Calu3 (cell line): ENCODE measurements around the gene ELF1. TPM values are rescaled to one million over a fixed set of nuclear protein-coding genes. Genes with fewer than 3 reads are reported as not detected.
A peak's percentile ranks its signal among the peaks of the same experiment; 100 is the strongest.
"Not testable (repeated sequence)": the region's sequence is repeated elsewhere in the genome, so short reads cannot be mapped to it uniquely, and the experiment has no call there.

ENCODE experiments used
- BruUV-seq: library from RNA; stranded (reverse); fragments of 400-500 nt; replicated peaks from 2 replicates; lab custom pipeline; 2021; lab: Mats Ljungman, UMichigan
- CTCF ChIA-PET: fragments of 300-600 bp; sonication (Branson Sonifier 250); formaldehyde crosslinking; loops from one replicate; lab custom pipeline; 2022; ENCODE audit warnings: antibody characterized with exemption; lab: Charles Lee
- DNase-seq: peaks from one replicate; pipeline ENCODE4 v3.0.0; 2022
- H3K27ac Mint-ChIP-seq: one replicate; pipeline ENCODE4 v1.8.0; 2022; ENCODE audit warnings: mixed read lengths; ENCODE audit not compliant: unreplicated experiment
- H3K27me3 Mint-ChIP-seq: one replicate; pipeline ENCODE4 v1.8.0; 2022; ENCODE audit warnings: mixed read lengths; ENCODE audit not compliant: unreplicated experiment
- H3K36me3 Mint-ChIP-seq: one replicate; pipeline ENCODE4 v1.8.0; 2022; ENCODE audit warnings: mild to moderate bottlenecking, moderate library complexity, mixed read lengths; ENCODE audit not compliant: insufficient read depth, unreplicated experiment
- H3K4me1 Mint-ChIP-seq: one replicate; pipeline ENCODE4 v1.8.0; 2022; ENCODE audit warnings: mild to moderate bottlenecking, low read depth, mixed read lengths; ENCODE audit not compliant: unreplicated experiment
- H3K4me3 Mint-ChIP-seq: one replicate; pipeline ENCODE4 v1.8.0; 2022; ENCODE audit warnings: mild to moderate bottlenecking, low read depth, moderate library complexity, mixed read lengths; ENCODE audit not compliant: unreplicated experiment
- H3K9me3 Mint-ChIP-seq: one replicate; pipeline ENCODE4 v1.8.0; 2022; ENCODE audit warnings: low read depth, mixed read lengths; ENCODE audit not compliant: unreplicated experiment
- intact Hi-C: fragments of 100-400 bp; cut with micrococcal nuclease; formaldehyde crosslinking; loops from one replicate; pipeline ENCODE4 v1.10.0; 2022; ENCODE audit not compliant: unreplicated experiment
- total RNA-seq: library from RNA; stranded (reverse); gene quantifications from 2 replicates; pipeline ENCODE4 v1.2.3, GENCODE V29; 2022
- TF ChIP-seq, protein P1 (sequence below): fragments of 200-600 bp; IDR thresholded peaks from one replicate; pipeline ENCODE4 v1.8.0; 2022; ENCODE audit warnings: antibody characterized with exemption; ENCODE audit not compliant: unreplicated experiment

ELF1 gene
- total RNA-seq, 1 experiment from 2014 or later: 63.5 TPM

DNA sequence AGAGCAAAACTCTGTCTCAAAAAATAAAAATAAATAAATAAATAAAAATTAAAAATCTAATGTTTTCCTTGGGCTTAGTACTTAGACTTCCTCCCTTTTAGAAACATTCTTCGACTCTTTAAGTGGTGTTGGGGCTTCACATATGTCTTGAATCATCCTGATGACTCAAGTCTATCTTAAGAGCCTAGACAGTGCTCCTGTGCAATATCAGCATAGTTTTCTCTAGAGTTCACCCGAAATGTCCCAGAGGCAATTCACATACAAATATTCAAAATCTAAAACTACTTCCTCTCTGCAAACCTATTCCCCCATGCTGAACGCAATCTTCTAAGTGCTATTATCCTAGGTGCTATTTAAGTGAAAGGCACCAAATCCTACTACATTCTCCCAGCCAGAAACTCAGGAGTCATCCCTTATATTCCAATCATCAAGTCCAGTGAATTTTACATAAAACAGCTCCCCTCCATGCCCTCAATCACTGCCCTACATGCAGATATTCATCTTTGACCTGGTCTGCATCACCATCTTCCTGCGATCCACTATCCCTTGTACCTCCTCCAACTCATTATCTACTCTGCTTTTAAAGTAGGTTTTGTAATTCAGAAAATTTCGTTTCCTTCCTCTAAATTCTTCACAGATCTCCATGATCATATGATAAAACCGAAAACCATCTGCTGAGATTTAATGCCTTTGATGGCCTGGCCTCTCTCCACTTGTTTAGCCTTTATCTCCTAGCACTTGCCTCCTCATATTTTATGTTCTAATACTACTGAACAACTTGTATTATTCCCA is 102.7 kb downstream of the ELF1 start:
- Mint-ChIP-seq H3K27ac (no peak overlapping the region), H3K27me3 (no peaks in the 10 kb centered on the region), H3K4me1 (peaks cover 37% of the 10 kb centered on the region), H3K9me3 (no peaks in the 10 kb centered on the region), H3K36me3 (peaks cover 13% of the 10 kb centered on the region), H3K4me3 (no peak overlapping the region)
- TF ChIP-seq, protein P1, sequence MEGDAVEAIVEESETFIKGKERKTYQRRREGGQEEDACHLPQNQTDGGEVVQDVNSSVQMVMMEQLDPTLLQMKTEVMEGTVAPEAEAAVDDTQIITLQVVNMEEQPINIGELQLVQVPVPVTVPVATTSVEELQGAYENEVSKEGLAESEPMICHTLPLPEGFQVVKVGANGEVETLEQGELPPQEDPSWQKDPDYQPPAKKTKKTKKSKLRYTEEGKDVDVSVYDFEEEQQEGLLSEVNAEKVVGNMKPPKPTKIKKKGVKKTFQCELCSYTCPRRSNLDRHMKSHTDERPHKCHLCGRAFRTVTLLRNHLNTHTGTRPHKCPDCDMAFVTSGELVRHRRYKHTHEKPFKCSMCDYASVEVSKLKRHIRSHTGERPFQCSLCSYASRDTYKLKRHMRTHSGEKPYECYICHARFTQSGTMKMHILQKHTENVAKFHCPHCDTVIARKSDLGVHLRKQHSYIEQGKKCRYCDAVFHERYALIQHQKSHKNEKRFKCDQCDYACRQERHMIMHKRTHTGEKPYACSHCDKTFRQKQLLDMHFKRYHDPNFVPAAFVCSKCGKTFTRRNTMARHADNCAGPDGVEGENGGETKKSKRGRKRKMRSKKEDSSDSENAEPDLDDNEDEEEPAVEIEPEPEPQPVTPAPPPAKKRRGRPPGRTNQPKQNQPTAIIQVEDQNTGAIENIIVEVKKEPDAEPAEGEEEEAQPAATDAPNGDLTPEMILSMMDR: no peak
- CTCF ChIA-PET: no interaction called here
- no peak for DNase-seq
- BruUV-seq: no TSS peak
- intact Hi-C loops: no loop called here

GRCh38 chr13:40914863-40915262 is 104.3 kb downstream of the ELF1 start:
- H3K27me3 Mint-ChIP-seq, H3K9me3 Mint-ChIP-seq, BruUV-seq, CTCF ChIA-PET, intact Hi-C loops, H3K4me3 Mint-ChIP-seq, H3K36me3 Mint-ChIP-seq, H3K27ac Mint-ChIP-seq, DNase-seq: not testable (repeated sequence)
- peaks cover 38% of the 10 kb centered on the region for H3K4me1 Mint-ChIP-seq

- CTCF ChIA-PET: no interaction called here
- Mint-ChIP-seq H3K27ac (peak overlapping the region; percentile 78), H3K4me3 (no peak overlapping the region), H3K27me3 (no peaks in the 10 kb centered on the region), H3K4me1 (peaks cover 36% of the 10 kb centered on the region), H3K36me3 (no peaks in the 10 kb centered on the region), H3K9me3 (no peaks in the 10 kb centered on the region)
- DNase-seq: no peak
- TF ChIP-seq, protein P1: no peak
- intact Hi-C loops: no loop called here
- no TSS peak for BruUV-seq
Measured at GRCh38 chr13:40911341-40911740, 107.8 kb downstream of the ELF1 start.

DNA sequence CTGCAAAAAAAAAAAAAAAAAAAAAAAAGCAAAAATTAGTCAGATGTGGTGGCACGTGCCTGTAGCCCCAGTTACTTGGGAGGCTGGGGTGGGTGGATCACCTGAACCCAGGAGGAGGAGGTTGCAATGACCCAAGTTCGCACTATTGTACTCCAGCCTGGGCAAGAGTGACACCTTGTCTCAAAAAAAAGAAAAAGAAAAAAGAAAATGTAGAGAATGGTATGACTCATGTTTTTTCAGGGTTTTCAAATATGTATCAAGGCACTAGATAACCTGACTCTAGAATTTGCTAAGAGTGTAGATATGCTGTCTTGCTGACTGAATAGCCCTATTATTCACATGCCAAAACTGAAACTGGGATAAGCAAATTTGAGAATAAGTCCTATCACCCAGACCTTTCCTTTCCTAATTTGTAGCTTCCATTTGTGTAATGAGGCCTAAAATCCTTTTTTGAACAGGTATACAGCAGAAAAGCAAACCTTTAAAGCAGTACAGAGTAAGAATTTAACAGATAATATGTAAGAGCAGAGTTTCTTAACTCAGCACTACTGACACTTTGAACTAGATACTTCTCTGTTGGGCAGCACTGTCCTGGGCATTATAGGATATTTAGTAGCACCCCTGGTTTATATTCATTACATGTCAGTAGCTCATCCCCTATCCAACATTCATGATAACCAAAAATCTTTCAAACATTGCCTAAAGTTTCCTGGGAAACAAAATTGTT is 108.6 kb downstream of the ELF1 start:
- CTCF ChIA-PET: interaction anchor here (0.7 kb wide), 1 partner anchor 36 kb away, joined by 3 read pairs; no protein-coding TSS in a partner anchor
- DNase-seq: no peak
- Mint-ChIP-seq H3K36me3 (no peaks in the 10 kb centered on the region), H3K27me3 (no peaks in the 10 kb centered on the region), H3K4me3 (no peak overlapping the region), H3K9me3 (no peaks in the 10 kb centered on the region), H3K4me1 (peaks cover 29% of the 10 kb centered on the region), H3K27ac (peak overlapping the region; percentile 78)
- no TSS peak for BruUV-seq
- TF ChIP-seq, protein P1: no peak
- intact Hi-C loops: no loop called here

DNA sequence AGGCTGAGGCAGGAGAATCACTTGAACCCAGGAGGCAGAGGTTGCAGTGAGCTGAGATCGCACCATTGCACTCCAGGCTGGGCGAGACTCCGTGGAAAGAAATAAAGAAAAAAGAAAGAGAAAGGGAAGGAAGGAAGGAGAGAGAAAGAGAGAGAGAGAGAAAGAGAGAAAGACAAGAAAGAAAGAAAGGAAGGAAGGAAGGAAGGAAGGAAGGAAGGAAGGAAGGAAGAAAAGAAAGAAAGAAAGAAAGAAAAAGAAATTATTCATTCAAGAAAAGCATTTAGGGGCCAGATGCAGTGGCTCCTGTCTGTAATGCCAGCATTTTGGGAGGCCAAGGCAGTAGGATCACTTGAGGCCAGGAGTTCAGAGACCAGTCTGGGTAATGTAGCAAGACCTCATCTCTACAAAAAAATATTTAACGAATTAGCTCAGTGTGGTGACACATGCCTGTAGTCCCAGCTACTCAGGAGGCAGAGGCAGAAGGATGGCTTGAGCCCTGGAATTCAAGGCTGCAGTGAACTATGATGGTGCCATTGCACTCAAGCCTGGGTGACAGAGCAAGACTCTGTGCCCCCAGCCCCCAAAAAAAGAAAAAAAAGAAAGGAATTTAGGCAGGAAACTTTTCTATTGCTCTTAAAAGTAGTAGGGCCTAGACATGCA is 109.4 kb downstream of the ELF1 start:
- intact Hi-C loops, H3K36me3 Mint-ChIP-seq, H3K9me3 Mint-ChIP-seq, H3K27me3 Mint-ChIP-seq, CTCF ChIA-PET, BruUV-seq, H3K4me3 Mint-ChIP-seq, DNase-seq: not testable (repeated sequence)
- Mint-ChIP-seq H3K27ac (peak overlapping the region; percentile 78), H3K4me1 (peaks cover 21% of the 10 kb centered on the region)
